HCT116 (cell line): Measurements from ENCODE around the gene NKAIN4. TPM values are rescaled to one million over a fixed set of nuclear protein-coding genes. Genes with fewer than 3 reads are reported as not detected.

Experiments used
- ATAC-seq: fragments of 200-7000 bp; cut with Tn5 transposase; 2 replicates; pipeline ENCODE4 v1.9.1; 2020; ENCODE audit warnings: mild to moderate bottlenecking, moderate library complexity
- BruUV-seq: library from RNA; stranded (reverse); fragments of 400-500 nt; replicated peaks from 2 replicates; lab custom pipeline; 2021; lab: Mats Ljungman, UMichigan
- CTCF ChIA-PET: fragments of 300-600 bp; sonication (Branson Sonifier 250); formaldehyde crosslinking; loops from one replicate; lab custom pipeline; 2021; ENCODE audit warnings: antibody characterized with exemption; lab: Charles Lee
- POLR2A ChIA-PET: fragments of 300-600, 350-600 bp; sonication (Branson Sonifier 250); formaldehyde crosslinking; loops from one replicate; lab custom pipeline; 2021; ENCODE audit warnings: antibody characterized with exemption; lab: Charles Lee
- RAD21 ChIA-PET, 2 experiments: fragments of 300-600 bp; sonication (Branson Sonifier 250); formaldehyde crosslinking; loops; one replicate each; lab custom pipeline; 2023; ENCODE audit warnings: low total read pairs in 2 of 2; ENCODE audit not compliant: uncharacterized antibody in 2 of 2, unreplicated experiment in 2 of 2, low non-redundant PET in 1 of 2; lab: Charles Lee
- DNase-seq: peaks from one replicate; pipeline ENCODE4 v3.0.0-alpha.2; 2010; ENCODE audit warnings: low read depth, low spot score
- H2AFZ ChIP-seq: fragments of 200-600 bp; shearing (Covaris generic), sonication (generic); 2 replicates; pipeline ENCODE4 v1.6.1; 2017; ENCODE audit warnings: low read depth, mixed run types, mixed read lengths, antibody characterized with exemption, low read length; ENCODE audit not compliant: poor library complexity, severe bottlenecking
- H3K27ac ChIP-seq: 2 replicates; pipeline ENCODE4 v1.5.1; 2012; ENCODE audit warnings: low read depth, low read length
- H3K27me3 ChIP-seq: fragments of 200-600 bp; sonication (generic); 2 replicates; pipeline ENCODE4 v1.6.1; 2016; ENCODE audit warnings: mixed run types, low read length, mixed read lengths; ENCODE audit not compliant: insufficient read depth
- H3K36me3 ChIP-seq, 2 experiments: fragments of 200-500 bp in 1 of 2; fragments of 200-600 bp in 1 of 2; sonication (Bioruptor generic) in 1 of 2; sonication (generic) in 1 of 2; 2 replicates each; pipeline versions ENCODE4 v1.5.1 to v1.6.1; 2014 to 2016; ENCODE audit warnings: low read length in 2 of 2, inconsistent platforms in 1 of 2, mixed read lengths in 1 of 2, mixed run types in 1 of 2; ENCODE audit not compliant: insufficient read depth in 2 of 2, control insufficient read depth in 1 of 2
- H3K4me1 ChIP-seq, 2 experiments: fragments of 200-600 bp in 1 of 2; sonication (generic) in 1 of 2; 2 replicates each; pipeline versions ENCODE4 v1.5.1 to v1.6.1; 2012 to 2017; ENCODE audit warnings: low read length in 2 of 2, inconsistent platforms in 1 of 2, mild to moderate bottlenecking in 1 of 2, mixed read lengths in 1 of 2, mixed run types in 1 of 2, moderate library complexity in 1 of 2; ENCODE audit not compliant: insufficient read depth in 2 of 2, control insufficient read depth in 1 of 2
- H3K4me2 ChIP-seq: fragments of 200-600 bp; sonication (generic); 2 replicates; pipeline ENCODE4 v1.6.1; 2017; ENCODE audit warnings: mixed run types, low read length, mixed read lengths
- H3K4me3 ChIP-seq, 2 experiments: fragments of 200-600 bp in 1 of 2; sonication (generic) in 1 of 2; replicated peaks in 1 of 2; 2 replicates each; pipeline ENCODE4 v1.5.1; 2011 to 2016; ENCODE audit warnings: low read length in 2 of 2, control low read depth in 1 of 2, low read depth in 1 of 2, mild to moderate bottlenecking in 1 of 2, mixed read lengths in 1 of 2, mixed run types in 1 of 2
- H3K79me2 ChIP-seq: fragments of 200-600 bp; sonication (generic); 2 replicates; pipeline ENCODE4 v1.6.1; 2017; ENCODE audit warnings: mild to moderate bottlenecking, mixed run types, low read length, moderate library complexity, mixed read lengths; ENCODE audit not compliant: insufficient read depth
- H3K9ac ChIP-seq: fragments of 200-600 bp; sonication (generic); 2 replicates; pipeline ENCODE4 v1.6.1; 2016; ENCODE audit warnings: low read length, mixed read lengths
- H3K9me2 ChIP-seq: fragments of 200-600 bp; sonication (generic), shearing (Covaris generic); 2 replicates; pipeline ENCODE4 v1.6.1; 2017; ENCODE audit warnings: mixed run types, mild to moderate bottlenecking, moderate library complexity; ENCODE audit not compliant: insufficient read depth
- H3K9me3 ChIP-seq, 2 experiments: fragments of 200-500 bp in 1 of 2; fragments of 200-600 bp in 1 of 2; sonication (Bioruptor generic) in 1 of 2; sonication (generic) in 1 of 2; 2 replicates each; pipeline ENCODE4 v1.6.1; 2014 to 2017; ENCODE audit warnings: low read length in 2 of 2, mixed read lengths in 2 of 2, inconsistent platforms in 1 of 2, low read depth in 1 of 2, mild to moderate bottlenecking in 1 of 2, mixed run types in 1 of 2, moderate library complexity in 1 of 2; ENCODE audit not compliant: control insufficient read depth in 1 of 2, insufficient read depth in 1 of 2
- H4K20me1 ChIP-seq: fragments of 200-600 bp; sonication (generic), shearing (Covaris generic); 2 replicates; pipeline ENCODE4 v1.6.1; 2017; ENCODE audit warnings: mixed run types, mild to moderate bottlenecking, moderate library complexity; ENCODE audit not compliant: insufficient read depth
- CBX3 ChIP-seq: IDR thresholded peaks from 2 replicates; pipeline ENCODE4 v1.6.1; 2012; ENCODE audit warnings: low read depth
- CEBPB ChIP-seq: IDR thresholded peaks from 2 replicates; pipeline ENCODE4 v1.6.1; 2012; ENCODE audit warnings: low read depth
- ELF1 ChIP-seq: IDR thresholded peaks from 2 replicates; pipeline ENCODE4 v1.6.1; 2012; ENCODE audit warnings: low read depth, borderline replicate concordance
- EZH2 ChIP-seq: fragments of 200-600 bp; sonication (generic); IDR thresholded peaks from 2 replicates; pipeline ENCODE4 v1.6.1; 2017; ENCODE audit warnings: antibody characterized with exemption, mixed run types
- FOSL1 ChIP-seq: IDR thresholded peaks from 2 replicates; pipeline ENCODE4 v1.6.1; 2012; ENCODE audit warnings: low read depth
- POLR2A ChIP-seq: IDR thresholded peaks from 2 replicates; pipeline ENCODE4 v1.7.0; 2011; ENCODE audit warnings: borderline replicate concordance; ENCODE audit not compliant: insufficient read depth, insufficient read length; ENCODE audit errors: extremely low read depth
- POLR2AphosphoS5 ChIP-seq: IDR thresholded peaks from 2 replicates; pipeline ENCODE4 v1.6.1; 2011; ENCODE audit warnings: mild to moderate bottlenecking, low read depth, low read length, moderate library complexity
- RAD21 ChIP-seq: IDR thresholded peaks from 2 replicates; pipeline ENCODE4 v1.6.1; 2012; ENCODE audit warnings: low read depth, mild to moderate bottlenecking
- TCF7L2 ChIP-seq: IDR thresholded peaks from 2 replicates; pipeline ENCODE4 v1.7.0; 2011; ENCODE audit warnings: borderline replicate concordance, inconsistent platforms; ENCODE audit not compliant: insufficient read depth, insufficient read length; ENCODE audit errors: extremely low read depth
- ZFX ChIP-seq: fragments of 450-650 bp; IDR thresholded peaks from 2 replicates; pipeline ENCODE4 v1.6.1; 2017
- intact Hi-C: fragments of 100-400 bp; cut with micrococcal nuclease; formaldehyde crosslinking; loops from 2 replicates; pipeline ENCODE4 v1.10.0; 2022
- total RNA-seq: library from RNA; stranded (reverse); gene quantifications from one replicate; pipeline ENCODE4 v1.2.1, GENCODE V29; 2021; ENCODE audit not compliant: unreplicated experiment
- TF ChIP-seq, protein P1 (sequence below): IDR thresholded peaks from 2 replicates; pipeline ENCODE4 v1.6.1; 2012
- TF ChIP-seq, protein P2 (sequence below): IDR thresholded peaks from 2 replicates; pipeline ENCODE4 v1.6.1; 2012
- TF ChIP-seq, protein P3 (sequence below): IDR thresholded peaks from 2 replicates; pipeline ENCODE4 v1.6.1; 2011; ENCODE audit warnings: mild to moderate bottlenecking, low read length, moderate library complexity; ENCODE audit not compliant: insufficient replicate concordance; ENCODE audit errors: extremely low read depth

Gene NKAIN4
- total RNA-seq, 1 experiment from 2014 or later: not detected

- peak overlapping the region; percentile 96 for H3K9ac ChIP-seq
- DNase-seq: no peak
- H3K4me3 ChIP-seq: peak overlapping the region; percentile 98 to 99
- H4K20me1 ChIP-seq: no peaks in the 10 kb centered on the region
- peak overlapping the region; percentile 99 for H3K4me2 ChIP-seq
- no peak overlapping the region for H3K27ac ChIP-seq
- H3K9me2 ChIP-seq: no peaks in the 10 kb centered on the region
- RAD21 ChIA-PET: no interaction called here
- BruUV-seq: no TSS peak
- no peaks in the 10 kb centered on the region for H3K9me3 ChIP-seq
- peaks cover 25 to 30% of the 10 kb centered on the region in 2 experiments for H3K36me3 ChIP-seq
- H3K79me2 ChIP-seq: peaks cover 51% of the 10 kb centered on the region
- H2AFZ ChIP-seq: no peak overlapping the region
- TF ChIP-seq TCF7L2 (no peak), CEBPB (no peak), FOSL1 (no peak), ELF1 (no peak), ZFX (no peak), CBX3 (no peak), EZH2 (no peak), POLR2AphosphoS5 (no peak), RAD21 (no peak), POLR2A (no peak)
- TF ChIP-seq, protein P1, sequence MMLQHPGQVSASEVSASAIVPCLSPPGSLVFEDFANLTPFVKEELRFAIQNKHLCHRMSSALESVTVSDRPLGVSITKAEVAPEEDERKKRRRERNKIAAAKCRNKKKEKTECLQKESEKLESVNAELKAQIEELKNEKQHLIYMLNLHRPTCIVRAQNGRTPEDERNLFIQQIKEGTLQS: no peak
- TF ChIP-seq, protein P2, sequence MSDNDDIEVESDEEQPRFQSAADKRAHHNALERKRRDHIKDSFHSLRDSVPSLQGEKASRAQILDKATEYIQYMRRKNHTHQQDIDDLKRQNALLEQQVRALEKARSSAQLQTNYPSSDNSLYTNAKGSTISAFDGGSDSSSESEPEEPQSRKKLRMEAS: no peak
- TF ChIP-seq, protein P3, sequence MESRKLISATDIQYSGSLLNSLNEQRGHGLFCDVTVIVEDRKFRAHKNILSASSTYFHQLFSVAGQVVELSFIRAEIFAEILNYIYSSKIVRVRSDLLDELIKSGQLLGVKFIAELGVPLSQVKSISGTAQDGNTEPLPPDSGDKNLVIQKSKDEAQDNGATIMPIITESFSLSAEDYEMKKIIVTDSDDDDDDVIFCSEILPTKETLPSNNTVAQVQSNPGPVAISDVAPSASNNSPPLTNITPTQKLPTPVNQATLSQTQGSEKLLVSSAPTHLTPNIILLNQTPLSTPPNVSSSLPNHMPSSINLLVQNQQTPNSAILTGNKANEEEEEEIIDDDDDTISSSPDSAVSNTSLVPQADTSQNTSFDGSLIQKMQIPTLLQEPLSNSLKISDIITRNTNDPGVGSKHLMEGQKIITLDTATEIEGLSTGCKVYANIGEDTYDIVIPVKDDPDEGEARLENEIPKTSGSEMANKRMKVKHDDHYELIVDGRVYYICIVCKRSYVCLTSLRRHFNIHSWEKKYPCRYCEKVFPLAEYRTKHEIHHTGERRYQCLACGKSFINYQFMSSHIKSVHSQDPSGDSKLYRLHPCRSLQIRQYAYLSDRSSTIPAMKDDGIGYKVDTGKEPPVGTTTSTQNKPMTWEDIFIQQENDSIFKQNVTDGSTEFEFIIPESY: no peak
- TF ChIP-seq, all 23 proteins: peak for 0
- intact Hi-C loops: loop anchor here (5.0 kb wide), 1 partner anchor 42 kb away; no protein-coding TSS in a partner anchor
- ChIA-PET POLR2A (interaction anchor here (1.0 kb wide), 1 partner anchor 302 kb away, joined by 3 read pairs; no protein-coding TSS in a partner anchor), CTCF (no interaction called here)
- Histone ChIP-seq H3K4me1 (peaks cover 10 to 21% of the 10 kb centered on the region in 2 experiments), H3K27me3 (no peaks in the 10 kb centered on the region)
- ATAC-seq: no peak
These were observed 20.3 kb upstream of the NKAIN4 start for GRCh38 chr20:63274381-63275228.
